Activated CD8-positive, alpha-beta memory T cell treated with anti-CD3 and anti-CD28 coated beads, Interleukin-2, amount 50 U/mL, for 48 hours (primary cell): Measurements from ENCODE around the gene HEPN1.
"Not testable (repeated sequence)": the region's sequence is repeated elsewhere in the genome, so short reads cannot be mapped to it uniquely, and the experiment has no call there.

Source experiments
- DNase-seq: peaks from one replicate; pipeline ENCODE4 v3.0.0-alpha.2; 2020

The HEPN1 gene

GRCh38 chr11:124944565-124944964, 25.5 kb downstream of the HEPN1 start:
- no peak for DNase-seq

DNA sequence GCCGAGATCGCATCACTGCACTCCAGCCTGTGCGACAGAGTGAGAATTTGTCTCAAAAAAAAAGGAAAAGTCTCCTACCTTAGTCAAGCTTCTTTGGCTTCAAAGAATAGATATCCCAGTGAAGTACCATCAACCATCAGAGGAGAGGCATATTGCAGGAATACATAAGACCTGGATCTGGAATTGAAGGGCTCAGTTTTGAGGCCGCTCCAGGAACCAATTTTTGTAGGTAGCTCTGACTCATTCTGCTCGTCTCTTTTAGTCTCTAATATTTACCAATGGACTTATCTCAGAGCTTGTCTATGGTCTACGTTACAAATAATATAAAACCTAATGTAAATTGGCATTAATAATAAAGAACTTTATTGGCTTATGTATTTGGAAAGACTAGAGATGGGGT, 26.8 kb downstream of the HEPN1 start:
- DNase-seq, result no peak

- no peak for DNase-seq
These were observed 27.7 kb downstream of the HEPN1 start for GRCh38 chr11:124946735-124947141.

GRCh38 chr11:124950601-124951330, 31.7 kb downstream of the HEPN1 start:
- no peak for DNase-seq

DNA sequence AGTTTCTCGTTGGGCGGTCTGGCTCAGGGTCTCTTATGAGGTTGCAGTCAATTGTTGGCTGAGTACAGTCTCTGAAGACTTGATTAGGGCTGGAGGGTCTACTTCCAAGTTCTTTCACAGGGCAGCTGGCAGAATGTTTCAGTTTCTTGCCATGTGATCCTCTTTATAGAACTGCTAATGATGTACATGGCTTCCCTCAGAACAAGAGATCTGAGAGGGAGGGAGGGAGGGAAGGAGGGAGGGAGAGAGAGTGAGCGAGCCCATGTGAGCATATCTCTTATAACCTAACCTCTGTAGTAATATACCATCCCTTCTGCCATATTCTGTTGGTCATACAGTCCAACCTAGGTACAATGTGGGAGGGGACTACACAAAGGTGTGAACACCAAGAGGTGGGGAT, 32.3 kb downstream of the HEPN1 start:
- DNase-seq, result no peak

- peak; percentile 95 for DNase-seq
These were observed 34.9 kb downstream of the HEPN1 start, which contains the start of gene CCDC15 for GRCh38 chr11:124953753-124954589. CCDC15 (plus strand) TSS chr11:124954202; CDS start chr11:124954733, 531 bp downstream.

DNA sequence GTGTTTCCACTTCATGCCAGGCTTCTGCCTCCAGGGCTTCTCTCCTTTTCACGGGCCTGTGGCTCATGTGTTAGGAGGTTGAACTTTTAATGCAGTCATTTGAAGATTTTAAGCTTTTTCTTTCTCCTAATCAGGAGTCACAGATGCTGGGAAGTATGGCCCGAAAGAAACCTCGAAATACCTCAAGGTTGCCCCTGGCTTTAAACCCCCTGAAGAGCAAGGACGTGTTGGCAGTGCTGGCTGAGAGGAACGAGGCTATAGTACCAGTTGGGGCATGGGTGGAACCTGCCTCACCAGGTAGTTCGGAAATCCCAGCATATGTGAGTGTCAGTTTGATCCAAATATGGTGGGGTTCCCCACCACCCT, 35.5 kb downstream of the HEPN1 start:
- no peak for DNase-seq

GRCh38 chr11:124955035-124955434, 36.0 kb downstream of the HEPN1 start:
- DNase-seq, result no peak

DNA sequence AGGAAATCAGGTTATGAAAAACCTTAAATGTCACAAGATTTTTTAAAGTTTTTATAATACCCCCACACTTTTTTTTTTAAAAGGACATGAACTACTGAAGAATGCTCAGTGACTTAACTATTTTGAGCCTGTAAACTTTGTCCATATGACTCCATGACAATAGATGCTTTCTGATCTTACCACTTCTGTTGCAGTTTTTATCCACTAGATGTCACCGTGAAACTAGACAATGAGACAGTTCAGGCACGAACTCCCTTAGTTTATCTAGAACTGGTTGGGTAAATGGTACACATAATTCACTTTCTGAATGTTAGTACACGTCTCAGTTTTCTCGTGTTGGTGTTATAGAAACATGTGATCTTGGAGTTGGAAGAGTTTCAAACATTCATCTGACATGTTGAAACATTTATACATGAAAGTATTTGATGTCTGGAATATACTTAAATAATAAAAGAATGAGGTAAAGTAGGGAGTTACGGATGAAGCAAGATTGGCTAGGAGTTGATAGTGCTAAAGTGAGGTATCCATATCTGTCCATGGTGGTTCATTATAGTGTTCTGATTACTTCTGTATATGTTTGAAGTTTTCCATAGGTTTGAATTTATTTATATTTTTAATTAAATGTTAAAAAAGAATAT, 43.0 kb downstream of the HEPN1 start:
- no peak for DNase-seq

- DNase-seq, result not testable (repeated sequence)
These were observed 49.1 kb downstream of the HEPN1 start for GRCh38 chr11:124968197-124968596.
